ENCODE results near the gene PTGFR. TPM values are rescaled to one million over a fixed set of nuclear protein-coding genes. Genes with fewer than 3 reads are reported as not detected.

The PTGFR gene
- total RNA-seq, 8 experiments from 2014 or later: 0.17 to 1.4 (median 0.30) TPM

- peaks cover 0 to 6% of the 10 kb centered on the region in 2 donors for H3K4me1 ChIP-seq (replicated peaks in 1 of 2)
- in situ Hi-C loops (cut with MboI; ENCODE audit: low pct_unique_long_range_greater_than_20kb in 2 of 9, low sequenced_read_pairs in 9 of 9, unreplicated experiment in 9 of 9): no loop called here
- H3K4me3 ChIP-seq: peak overlapping the region; percentile 35 to 50 (median 45)
- ATAC-seq (replicated peaks in 6 of 8): peak; percentile 39 to 67 (median 58)
- no peak overlapping the region for H3K27ac ChIP-seq
- 0 to 19% (median 0%) methylated on average over 2 to 34 of the region's 37 CpGs; no CpG with 5 or more reads in 1 of the 10 experiments for WGBS, 10 experiments
Observed at GRCh38 chr1:78491451-78492071, 787 bp downstream of the PTGFR start.

- Histone ChIP-seq H3K4me1 (replicated peaks in 1 of 2) (peaks cover 0 to 6% of the 10 kb centered on the region in 2 donors), H3K4me3 (no peak overlapping the region), H3K27ac (no peak overlapping the region)
- in situ Hi-C loops (cut with MboI; ENCODE audit: low pct_unique_long_range_greater_than_20kb in 2 of 9, low sequenced_read_pairs in 9 of 9, unreplicated experiment in 9 of 9): no loop called here
- peak in 2 of 8 experiments; percentile 27 to 31 for ATAC-seq (replicated peaks in 6 of 8)
- WGBS, 10 experiments: 23 to 98% (median 87%) methylated on average over 3 to 12 of the region's 12 CpGs
Observed at GRCh38 chr1:78492386-78492950, 1.7 kb downstream of the PTGFR start.

DNA sequence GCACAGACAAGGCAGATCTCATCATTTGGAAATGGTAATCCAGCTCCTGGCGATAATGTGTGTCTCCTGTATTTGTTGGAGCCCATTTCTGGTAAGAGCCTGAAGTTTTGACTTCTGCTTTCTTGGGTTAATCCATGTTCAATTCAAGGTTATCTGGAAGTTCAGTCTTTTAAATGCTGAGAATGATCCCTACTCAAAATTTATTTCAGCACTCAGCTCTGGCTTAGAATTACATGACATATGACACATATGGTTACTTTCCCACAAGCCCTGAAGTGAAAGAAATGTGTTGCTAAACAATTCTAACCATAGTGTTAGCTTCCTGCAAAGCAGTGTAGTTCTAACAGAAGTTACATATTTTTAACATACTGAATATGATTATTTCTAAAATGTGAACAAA, 2.7 kb downstream of the PTGFR start:
- no peak overlapping the region for H3K4me3 ChIP-seq
- no peak for ATAC-seq (replicated peaks in 6 of 8)
- peaks cover 0 to 6% of the 10 kb centered on the region in 2 donors for H3K4me1 ChIP-seq (replicated peaks in 1 of 2)
- in situ Hi-C loops (cut with MboI; ENCODE audit: low pct_unique_long_range_greater_than_20kb in 2 of 9, low sequenced_read_pairs in 9 of 9, unreplicated experiment in 9 of 9): no loop called here
- whole genome bisulfite sequencing, 10 experiments: 57 to 100% (median 93%) methylated on average over 1 of the region's 1 CpG; no CpG with 5 or more reads in 3 of the 10 experiments
- H3K27ac ChIP-seq: no peak overlapping the region

- 3 to 100% (median 85%) methylated on average over 3 to 4 of the region's 4 CpGs for WGBS, 10 experiments
Observed at GRCh38 chr1:78497201-78497600, 6.4 kb downstream of the PTGFR start.

GRCh38 chr1:78500529-78500928, 9.8 kb downstream of the PTGFR start:
- H3K4me1 ChIP-seq (replicated peaks in 1 of 2): no peaks in the 10 kb centered on the region
- no peak for ATAC-seq (replicated peaks in 6 of 8)
- no peak overlapping the region for H3K27ac ChIP-seq
- H3K4me3 ChIP-seq: no peak overlapping the region
- in situ Hi-C loops (cut with MboI; ENCODE audit: low pct_unique_long_range_greater_than_20kb in 2 of 9, low sequenced_read_pairs in 9 of 9, unreplicated experiment in 9 of 9): no loop called here
- 13 to 100% (median 57%) methylated on average over 1 to 2 of the region's 2 CpGs; no CpG with 5 or more reads in 3 of the 10 experiments for WGBS, 10 experiments

More at GRCh38 chr1:78497201-78497600, 6.4 kb downstream of the PTGFR start:
- in situ Hi-C loops (cut with MboI; ENCODE audit: low pct_unique_long_range_greater_than_20kb in 2 of 9, low sequenced_read_pairs in 9 of 9, unreplicated experiment in 9 of 9): no loop called here
- ATAC-seq (replicated peaks in 6 of 8): peak in 1 of 8 experiments; percentile 30
- Histone ChIP-seq H3K4me1 (replicated peaks in 1 of 2) (no peaks in the 10 kb centered on the region), H3K27ac (no peak overlapping the region), H3K4me3 (no peak overlapping the region)

GRCh38 chr1:78501203-78501602, 10.4 kb downstream of the PTGFR start:
- no peaks in the 10 kb centered on the region for H3K4me1 ChIP-seq (replicated peaks in 1 of 2)
- H3K27ac ChIP-seq: no peak overlapping the region
- no peak for ATAC-seq (replicated peaks in 6 of 8)
- no peak overlapping the region for H3K4me3 ChIP-seq
- in situ Hi-C loops (cut with MboI; ENCODE audit: low pct_unique_long_range_greater_than_20kb in 2 of 9, low sequenced_read_pairs in 9 of 9, unreplicated experiment in 9 of 9): no loop called here

DNA sequence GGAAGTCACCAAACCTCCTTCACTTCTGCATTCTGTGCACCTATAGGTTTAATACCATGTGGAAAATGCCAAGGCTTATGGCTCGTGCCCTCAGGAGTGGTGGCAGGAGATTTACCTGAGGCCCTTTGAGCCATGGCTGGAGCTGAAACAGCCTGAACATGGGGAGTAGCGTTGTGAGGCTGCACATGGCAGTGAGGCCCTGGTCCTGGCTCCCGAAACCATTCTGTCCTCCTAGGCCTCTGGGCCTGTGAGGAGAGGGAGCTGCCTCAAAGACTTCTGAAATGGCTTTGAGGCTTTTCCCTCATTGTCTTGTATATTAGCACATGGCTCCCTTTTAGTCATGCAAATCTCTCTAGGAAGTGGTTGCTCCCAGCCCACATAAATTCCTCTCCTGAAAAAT, 20.6 kb downstream of the PTGFR start:
- 20 to 100% (median 72%) methylated on average over 1 to 3 of the region's 3 CpGs; no CpG with 5 or more reads in 1 of the 10 experiments for WGBS, 10 experiments
- ATAC-seq (replicated peaks in 6 of 8): no peak
- H3K4me3 ChIP-seq: no peak overlapping the region
- no peaks in the 10 kb centered on the region for H3K4me1 ChIP-seq (replicated peaks in 1 of 2)
- no peak overlapping the region for H3K27ac ChIP-seq
- in situ Hi-C loops (cut with MboI; ENCODE audit: low pct_unique_long_range_greater_than_20kb in 2 of 9, low sequenced_read_pairs in 9 of 9, unreplicated experiment in 9 of 9): no loop called here

DNA sequence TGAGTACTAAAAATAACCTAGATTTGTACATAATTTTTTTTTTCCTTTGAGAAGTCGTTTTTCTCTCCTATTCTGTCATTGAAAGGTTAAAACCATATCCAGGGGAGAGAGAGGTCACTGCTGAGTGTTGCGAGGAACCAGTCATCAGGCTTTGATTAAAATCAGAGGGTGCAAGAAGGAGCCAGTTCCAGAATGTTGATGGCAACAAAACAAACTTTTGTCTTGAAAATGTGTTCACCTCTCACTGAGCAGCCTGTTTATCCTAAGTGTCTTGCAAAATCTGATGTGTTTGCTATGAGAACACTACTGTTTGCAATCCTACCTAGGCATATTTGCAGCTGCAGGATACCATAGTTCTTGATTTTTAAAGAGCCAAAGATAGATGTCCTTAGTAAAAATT, 25.9 kb downstream of the PTGFR start:
- in situ Hi-C loops (cut with MboI; ENCODE audit: low pct_unique_long_range_greater_than_20kb in 2 of 9, low sequenced_read_pairs in 9 of 9, unreplicated experiment in 9 of 9): no loop called here
- 0 to 71% (median 47%) methylated on average over 1 to 2 of the region's 2 CpGs for WGBS, 10 experiments
- no peaks in the 10 kb centered on the region for H3K4me1 ChIP-seq (replicated peaks in 1 of 2)
- H3K27ac ChIP-seq: no peak overlapping the region
- ATAC-seq (replicated peaks in 6 of 8): no peak
- no peak overlapping the region for H3K4me3 ChIP-seq

GRCh38 chr1:78519446-78519845, 28.7 kb downstream of the PTGFR start:
- 46 to 100% (median 82%) methylated on average over 1 to 4 of the region's 4 CpGs for WGBS, 10 experiments
- in situ Hi-C loops (cut with MboI; ENCODE audit: low pct_unique_long_range_greater_than_20kb in 2 of 9, low sequenced_read_pairs in 9 of 9, unreplicated experiment in 9 of 9): no loop called here
- ATAC-seq (replicated peaks in 6 of 8): no peak

GRCh38 chr1:78520216-78520615, 29.4 kb downstream of the PTGFR start:
- ATAC-seq (replicated peaks in 6 of 8): no peak
- Histone ChIP-seq H3K4me3 (no peak overlapping the region), H3K4me1 (replicated peaks in 1 of 2) (no peaks in the 10 kb centered on the region), H3K27ac (no peak overlapping the region)
- WGBS, 10 experiments: 53 to 90% (median 79%) methylated on average over 2 to 6 of the region's 6 CpGs
- in situ Hi-C loops (cut with MboI; ENCODE audit: low pct_unique_long_range_greater_than_20kb in 2 of 9, low sequenced_read_pairs in 9 of 9, unreplicated experiment in 9 of 9): no loop called here

More at GRCh38 chr1:78519446-78519845, 28.7 kb downstream of the PTGFR start:
- Histone ChIP-seq H3K4me1 (replicated peaks in 1 of 2) (no peaks in the 10 kb centered on the region), H3K4me3 (no peak overlapping the region), H3K27ac (no peak overlapping the region)

DNA sequence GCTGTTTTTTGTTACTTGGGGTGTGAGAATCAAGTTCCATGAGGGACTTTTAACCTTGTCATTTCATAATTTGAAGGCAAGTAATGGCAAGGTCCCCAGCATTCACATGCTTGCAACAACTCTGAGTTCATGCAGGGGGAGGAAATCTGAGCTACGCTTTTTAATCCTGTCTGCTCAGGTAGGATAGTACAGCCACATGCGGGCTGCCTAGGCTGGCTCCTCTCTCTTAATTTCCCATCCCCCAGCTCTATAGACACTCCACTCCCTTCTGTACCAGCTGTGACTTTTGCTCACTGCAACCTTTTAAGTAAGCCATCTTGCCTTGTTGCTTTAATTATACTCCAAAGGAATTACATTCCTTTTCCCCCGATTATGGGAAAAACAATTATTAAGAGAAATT, 30.1 kb downstream of the PTGFR start:
- Histone ChIP-seq H3K4me1 (replicated peaks in 1 of 2) (no peaks in the 10 kb centered on the region), H3K27ac (no peak overlapping the region), H3K4me3 (no peak overlapping the region)
- 57 to 100% (median 93%) methylated on average over 1 to 3 of the region's 3 CpGs; no CpG with 5 or more reads in 1 of the 10 experiments for WGBS, 10 experiments
- no peak for ATAC-seq (replicated peaks in 6 of 8)
- in situ Hi-C loops (cut with MboI; ENCODE audit: low pct_unique_long_range_greater_than_20kb in 2 of 9, low sequenced_read_pairs in 9 of 9, unreplicated experiment in 9 of 9): no loop called here

DNA sequence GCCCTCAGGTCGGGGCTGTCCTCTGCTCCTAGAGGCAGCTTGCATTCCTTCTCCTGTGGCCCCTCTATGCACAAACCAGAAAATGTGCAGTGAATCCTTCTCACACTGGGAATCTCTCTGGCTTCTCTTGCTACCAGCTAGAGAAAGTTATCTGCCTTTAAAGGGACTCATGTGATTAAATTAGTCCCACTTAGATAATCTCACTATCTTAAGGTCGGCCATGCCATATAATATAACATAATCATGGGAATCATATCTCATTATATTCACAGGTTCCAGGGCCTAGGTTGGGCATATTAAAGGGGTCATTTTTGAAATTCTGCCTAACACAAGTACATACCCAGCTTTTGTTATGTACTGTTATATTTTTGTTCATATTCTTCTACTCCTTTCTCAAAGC, 31.4 kb downstream of the PTGFR start:
- Histone ChIP-seq H3K4me3 (no peak overlapping the region), H3K27ac (no peak overlapping the region), H3K4me1 (replicated peaks in 1 of 2) (no peaks in the 10 kb centered on the region)
- WGBS, 10 experiments: 40 to 100% (median 86%) methylated on average over 1 to 2 of the region's 2 CpGs; no CpG with 5 or more reads in 1 of the 10 experiments
- no peak for ATAC-seq (replicated peaks in 6 of 8)
- in situ Hi-C loops (cut with MboI; ENCODE audit: low pct_unique_long_range_greater_than_20kb in 2 of 9, low sequenced_read_pairs in 9 of 9, unreplicated experiment in 9 of 9): no loop called here

GRCh38 chr1:78526496-78526895, 35.7 kb downstream of the PTGFR start:
- H3K4me3 ChIP-seq: no peak overlapping the region
- H3K4me1 ChIP-seq (replicated peaks in 1 of 2): no peaks in the 10 kb centered on the region
- in situ Hi-C loops (cut with MboI; ENCODE audit: low pct_unique_long_range_greater_than_20kb in 2 of 9, low sequenced_read_pairs in 9 of 9, unreplicated experiment in 9 of 9): no loop called here
- no peak for ATAC-seq (replicated peaks in 6 of 8)
- no peak overlapping the region for H3K27ac ChIP-seq
- WGBS, 10 experiments: 40 to 88% (median 66%) methylated on average over 1 to 2 of the region's 2 CpGs

GRCh38 chr1:78527706-78528105, 36.9 kb downstream of the PTGFR start:
- in situ Hi-C loops (cut with MboI; ENCODE audit: low pct_unique_long_range_greater_than_20kb in 2 of 9, low sequenced_read_pairs in 9 of 9, unreplicated experiment in 9 of 9): no loop called here
- WGBS, 10 experiments: 0 to 100% (median 84%) methylated on average over 1 to 2 of the region's 2 CpGs; no CpG with 5 or more reads in 2 of the 10 experiments
- no peak overlapping the region for H3K27ac ChIP-seq
- ATAC-seq (replicated peaks in 6 of 8): no peak
- H3K4me1 ChIP-seq (replicated peaks in 1 of 2): no peaks in the 10 kb centered on the region
- H3K4me3 ChIP-seq: no peak overlapping the region

Measured in motor neuron (in vitro differentiated cells).